Measurements from ENCODE around the gene ACTR3C.

The ACTR3C gene

DNA sequence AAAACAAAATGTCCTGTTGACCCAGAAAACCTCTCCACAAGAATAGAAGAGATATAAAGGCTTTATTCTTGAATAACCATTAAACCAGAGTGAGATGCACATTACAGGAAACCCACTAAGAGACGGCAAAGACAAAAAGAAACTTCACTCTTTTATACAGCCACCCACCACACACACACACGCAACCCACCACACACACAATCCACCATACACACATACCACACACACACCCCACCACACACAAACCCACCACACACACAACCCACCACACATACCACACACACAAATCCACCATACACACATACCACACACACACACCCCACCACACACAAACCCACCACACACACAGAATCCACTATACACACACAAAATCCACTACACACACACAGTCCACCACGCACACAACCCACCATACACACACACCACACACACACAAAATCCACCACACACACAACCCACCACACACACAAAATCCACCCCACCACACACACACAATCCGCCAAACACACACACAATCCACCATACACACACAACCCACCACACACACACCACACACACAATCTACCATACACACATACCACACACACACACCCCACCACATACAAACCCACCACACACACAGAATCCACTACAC, 35.8 kb upstream of the ACTR3C start:
- DNase-seq, result no peak

DNA sequence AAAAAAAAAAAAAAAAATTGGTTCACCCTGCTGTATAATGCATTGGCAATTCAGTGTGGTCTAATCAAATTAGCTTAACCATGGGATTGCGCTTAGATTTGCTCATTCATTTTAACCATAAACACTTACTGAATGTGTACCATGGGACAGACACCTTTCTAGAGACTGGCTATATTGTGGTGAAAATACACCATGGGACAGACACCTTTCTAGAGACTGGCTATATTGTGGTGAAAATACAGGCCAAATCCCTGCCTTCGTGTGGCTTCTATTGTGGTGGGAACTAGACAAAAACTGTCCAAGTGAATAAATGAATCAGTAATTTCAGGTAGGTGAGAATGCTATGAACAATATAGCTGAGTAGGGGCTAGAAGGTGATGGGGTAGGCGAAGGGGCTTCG, 35.1 kb upstream of the ACTR3C start:
- no peak for DNase-seq

DNA sequence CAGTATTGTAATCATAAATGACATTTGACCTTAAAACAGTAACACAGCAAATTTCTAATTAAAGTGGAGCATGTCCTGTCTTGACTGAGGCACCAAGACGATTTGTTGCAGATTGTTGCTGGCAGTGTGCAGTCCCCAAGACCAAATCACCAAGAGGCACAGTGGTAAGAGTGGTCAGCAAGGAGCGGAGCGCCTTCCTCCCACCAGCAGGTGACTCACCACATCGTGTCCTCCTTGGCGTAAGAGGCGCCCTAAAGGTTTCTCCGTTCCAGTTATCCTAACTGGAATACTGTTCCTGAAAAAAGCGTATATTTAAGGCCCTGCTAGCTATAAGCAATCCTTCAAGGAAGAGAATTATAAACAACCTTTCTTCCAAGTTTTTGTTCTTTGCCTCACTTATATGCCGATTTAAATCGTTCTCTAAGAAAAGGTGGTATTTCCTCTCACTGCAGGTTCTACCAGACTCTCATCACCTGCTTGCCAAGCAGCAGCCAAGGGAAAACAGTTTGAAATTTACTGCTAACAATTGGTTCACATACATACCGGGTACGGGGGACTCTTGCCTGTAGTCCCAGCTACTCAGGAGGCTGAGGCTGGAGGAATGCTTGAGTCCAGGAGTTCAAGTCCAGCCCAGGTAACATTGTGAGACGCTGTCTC, 34.6 kb upstream of the ACTR3C start:
- DNase-seq, result no peak

DNA sequence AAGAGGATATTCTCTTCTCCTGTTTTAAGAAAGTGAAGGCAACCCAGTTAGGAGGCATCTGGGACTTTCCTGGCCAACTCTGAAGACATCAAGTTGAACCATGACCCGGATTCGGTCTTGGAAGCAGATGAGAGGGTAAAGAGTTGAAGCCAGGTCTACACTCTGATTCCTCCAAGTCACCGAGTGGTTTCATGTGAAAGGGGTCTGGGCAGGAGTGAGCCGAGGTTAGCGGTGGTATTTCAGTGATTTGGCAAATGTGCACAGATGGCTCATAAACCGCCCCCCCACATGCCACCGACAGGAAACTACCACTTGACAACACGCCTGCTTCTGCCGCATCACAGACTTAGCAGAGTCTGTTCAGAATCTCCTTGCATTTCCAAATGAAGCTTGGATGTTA, 33.9 kb upstream of the ACTR3C start:
- DNase-seq, result no peak

DNA sequence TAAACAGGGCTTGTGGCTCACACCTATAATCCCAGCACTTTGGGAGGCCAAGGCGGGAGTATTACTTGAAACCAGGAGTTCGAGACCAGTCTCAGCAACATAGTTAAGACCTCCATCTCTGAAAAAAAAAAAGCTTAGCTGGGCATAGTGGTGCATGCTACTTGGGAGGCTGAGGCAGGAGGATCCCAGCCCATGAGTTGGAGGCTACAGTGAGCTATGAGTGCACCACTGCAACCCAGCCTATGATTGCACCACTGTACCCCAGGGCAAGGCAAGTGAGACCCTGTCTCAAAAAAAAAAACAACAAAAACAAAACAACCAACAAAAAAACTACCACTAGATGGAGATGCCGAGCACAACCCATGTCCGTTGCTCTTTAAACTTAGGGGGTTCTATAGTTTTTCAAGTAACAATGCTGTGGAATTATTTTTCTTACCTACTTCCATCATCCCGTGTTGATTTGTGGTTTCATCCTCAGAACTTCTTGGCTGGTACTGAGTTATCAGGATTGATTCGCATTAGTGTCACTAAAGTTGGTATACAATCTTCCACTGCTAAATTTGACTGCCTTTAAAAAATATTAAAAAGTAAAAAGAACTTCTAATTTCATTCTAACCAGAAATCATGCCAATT, 33.0 kb upstream of the ACTR3C start:
- peak; percentile 65 for DNase-seq

DNA sequence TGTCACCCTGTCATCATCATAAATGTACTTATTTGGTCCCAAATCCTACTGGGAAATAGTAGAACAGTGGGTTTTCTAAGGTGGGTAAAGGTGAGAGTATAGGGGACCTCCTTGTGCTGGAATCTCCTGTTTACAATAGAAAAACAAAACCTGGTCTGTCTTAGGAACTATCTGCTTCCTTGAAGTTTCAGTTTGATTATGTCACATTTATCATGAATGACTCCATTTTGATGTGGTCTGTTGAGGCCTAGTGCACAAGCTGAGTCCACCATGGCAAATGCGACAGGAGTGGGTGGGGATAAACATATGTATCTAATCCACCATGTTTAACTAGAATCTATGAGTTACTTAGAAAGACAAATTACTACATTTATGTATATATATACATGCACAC, 32.3 kb upstream of the ACTR3C start:
- DNase-seq, result no peak

DNA sequence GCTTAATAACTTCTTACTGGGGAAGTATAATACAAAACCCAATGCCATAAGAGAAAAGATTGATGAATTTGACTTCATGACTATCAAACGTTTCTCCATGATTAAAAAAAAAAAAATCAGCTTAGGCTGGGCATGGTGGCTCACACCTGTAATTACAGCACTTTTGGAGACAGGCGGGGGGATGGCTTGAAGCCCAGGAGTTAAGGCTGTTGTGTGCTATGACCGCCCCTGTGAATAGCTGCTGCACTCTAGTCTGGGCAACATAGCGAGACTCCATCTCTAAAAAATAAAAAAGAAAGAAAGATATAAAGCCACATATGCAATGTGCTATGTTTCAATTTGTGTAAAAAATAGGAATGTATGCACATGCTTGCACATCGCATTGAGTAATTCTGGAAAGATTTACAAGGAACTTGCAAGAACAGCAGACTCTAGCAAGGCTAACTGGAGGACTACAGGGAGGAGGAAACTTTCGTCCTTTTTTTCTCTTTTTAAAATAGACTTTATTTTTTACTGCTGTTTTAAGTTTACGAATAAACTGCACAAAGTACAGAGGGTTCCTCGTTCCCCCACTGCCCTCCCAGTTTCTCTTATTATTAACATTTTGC, 28.3 kb upstream of the ACTR3C start:
- DNase-seq, result no peak

DNA sequence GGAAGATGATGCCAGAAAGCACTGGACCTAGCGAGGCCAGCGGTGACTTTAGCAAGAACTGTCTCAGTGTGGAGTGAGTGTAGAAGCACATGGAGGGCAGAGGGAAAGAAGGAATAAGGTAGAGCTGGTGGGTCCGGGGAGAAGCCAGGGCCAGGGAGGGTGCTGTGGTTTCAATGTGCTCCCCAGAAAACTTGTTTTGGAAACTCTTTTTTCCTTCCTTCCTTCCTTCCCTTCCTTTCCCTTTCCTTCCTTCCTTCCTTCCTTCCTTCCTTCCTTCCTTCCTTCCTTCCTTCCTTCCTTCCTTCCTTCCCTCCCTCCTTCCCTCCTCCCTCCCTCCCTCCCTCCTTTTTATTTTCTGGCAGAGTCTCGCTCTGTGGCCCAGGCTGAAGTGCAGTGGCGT, 23.6 kb upstream of the ACTR3C start:
- DNase-seq, result no peak

DNA sequence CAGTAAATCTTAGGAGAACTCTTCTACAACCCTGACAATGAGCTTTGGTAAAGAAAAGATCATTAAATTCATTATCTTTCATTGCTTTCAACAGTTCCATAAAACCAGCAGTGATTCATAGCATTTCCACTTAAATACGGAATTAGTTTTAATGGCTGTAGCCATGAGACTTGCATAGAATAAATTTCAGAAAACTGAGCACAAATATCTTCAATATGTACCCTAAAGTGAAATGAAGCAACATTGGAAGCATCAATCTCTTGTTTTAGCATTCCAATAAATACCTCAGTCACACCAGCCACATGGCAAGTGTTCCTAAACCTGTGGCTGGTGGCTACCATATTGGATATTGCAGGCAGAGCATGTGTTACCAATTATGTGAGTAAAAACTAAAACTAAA, 21.7 kb upstream of the ACTR3C start:
- no peak for DNase-seq

DNA sequence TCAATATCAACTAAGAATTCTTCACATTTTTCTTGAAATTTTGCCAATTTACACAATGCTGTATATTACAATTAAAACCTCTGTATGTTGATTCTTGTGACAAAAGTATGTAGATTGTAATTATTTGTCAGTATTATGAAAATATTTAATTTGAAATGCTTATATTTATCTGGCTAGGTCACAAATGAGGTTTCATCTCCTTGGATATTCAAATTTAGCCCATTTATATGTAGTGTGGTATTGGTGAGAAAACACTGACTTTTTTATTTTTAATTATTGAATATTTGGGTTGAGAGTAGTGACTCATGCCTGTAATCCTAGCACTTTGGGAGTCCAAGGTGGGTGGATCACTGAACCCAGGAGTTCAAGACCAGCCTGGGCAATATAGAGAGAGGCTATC, 21.0 kb upstream of the ACTR3C start:
- no peak for DNase-seq

DNA sequence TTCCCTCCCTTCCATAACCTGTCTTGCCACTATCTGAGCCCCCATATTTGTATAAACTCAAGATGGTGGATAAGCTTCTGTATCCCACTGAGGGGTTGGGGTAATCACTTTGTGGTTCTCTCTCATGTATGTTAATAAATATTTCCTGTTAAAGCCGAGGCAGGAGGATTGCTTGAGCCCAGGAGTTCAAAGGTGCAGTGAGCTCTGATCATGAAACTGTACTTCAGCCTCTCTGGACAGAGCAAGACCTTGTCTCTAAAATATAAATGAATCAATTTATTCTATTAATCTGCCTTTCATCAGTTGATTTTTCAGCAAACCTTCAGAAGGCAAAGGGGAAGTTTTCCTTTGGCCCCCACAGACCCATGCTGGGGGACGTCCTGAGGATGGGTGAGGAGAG, 19.9 kb upstream of the ACTR3C start:
- DNase-seq, result no peak

DNA sequence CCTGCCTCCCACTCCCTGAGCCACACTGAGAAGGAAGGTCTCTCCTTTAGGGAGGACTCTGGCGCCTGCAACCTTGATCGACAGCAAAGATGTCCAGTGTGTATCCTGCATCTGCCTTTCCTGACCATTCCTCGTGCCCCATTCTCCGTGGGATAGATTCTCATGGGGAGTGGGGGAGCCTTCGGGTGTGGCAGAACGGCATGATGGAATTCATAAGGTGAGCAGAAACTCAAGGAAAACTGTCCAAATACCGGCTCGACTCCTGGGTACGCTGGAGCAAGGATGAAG, 18.7 kb upstream of the ACTR3C start:
- DNase-seq, result no peak

DNA sequence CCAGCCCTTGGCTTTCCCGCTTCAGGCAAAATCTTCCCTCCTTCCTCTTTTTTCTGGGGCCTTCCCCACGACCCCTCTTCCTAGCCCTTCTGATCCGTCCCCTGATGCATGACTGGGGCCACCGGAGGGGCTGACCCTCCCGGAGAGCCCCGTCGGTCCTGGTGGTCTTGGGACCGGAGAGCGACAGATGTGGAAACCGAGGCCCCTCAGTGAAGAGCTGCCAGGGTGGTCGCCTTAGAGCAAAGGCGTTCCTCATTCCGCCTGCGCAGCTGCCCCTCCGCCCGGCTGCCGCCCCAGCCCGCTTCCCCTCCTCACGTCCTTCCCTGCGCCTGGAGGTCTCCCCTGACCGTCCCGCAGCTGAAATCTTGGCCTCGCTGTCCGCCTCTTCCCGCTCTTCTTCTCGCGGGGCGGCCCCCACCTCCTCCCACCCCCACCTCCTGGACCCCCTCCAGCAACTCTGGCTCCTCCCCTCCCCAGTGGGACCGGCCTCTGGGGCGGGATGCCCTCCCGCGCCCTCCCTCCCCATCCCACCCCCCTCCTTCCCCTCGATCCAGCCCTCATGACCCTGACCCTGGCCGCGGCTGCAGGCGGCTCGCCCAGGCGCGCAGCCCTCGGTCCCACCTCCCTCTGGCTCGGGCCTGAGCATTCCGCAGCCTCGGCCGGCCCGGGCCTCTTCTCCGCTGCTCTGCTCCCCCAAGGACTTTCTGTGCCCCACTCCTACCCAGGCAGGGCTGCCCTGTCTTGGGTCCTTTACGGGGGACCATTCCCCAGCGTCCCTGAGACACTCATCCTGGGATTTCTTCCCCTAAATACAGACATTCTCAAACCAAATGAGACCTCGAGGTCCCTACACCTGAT, 18.1 kb upstream of the ACTR3C start, which contains the start of gene RARRES2:
Gene RARRES2, minus strand, starts transcription at position 367 of the 858 bp plus-strand sequence. CDS start 1,020 bp downstream, outside the sequence.
- no peak for DNase-seq

DNA sequence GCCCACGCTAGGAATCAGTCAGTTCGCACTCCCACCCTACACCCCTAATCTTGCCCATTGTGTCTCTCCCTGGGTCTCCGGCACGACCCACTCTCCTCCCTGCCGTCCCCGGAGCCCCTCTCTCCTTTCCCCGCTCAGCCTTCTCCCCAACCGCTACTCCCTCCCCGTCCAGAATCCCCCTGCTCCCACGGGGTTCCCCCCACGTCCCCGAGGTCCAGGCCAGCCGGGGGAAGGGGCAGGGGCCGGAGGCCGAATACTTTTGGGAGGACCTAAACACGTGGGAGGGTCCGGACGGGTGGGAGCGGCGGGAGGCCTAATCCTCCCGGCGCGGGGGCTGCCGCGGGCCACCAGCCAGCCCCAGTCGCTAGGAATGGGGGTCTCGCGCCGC, 17.5 kb upstream of the ACTR3C start:
- DNase-seq, result no peak

DNA sequence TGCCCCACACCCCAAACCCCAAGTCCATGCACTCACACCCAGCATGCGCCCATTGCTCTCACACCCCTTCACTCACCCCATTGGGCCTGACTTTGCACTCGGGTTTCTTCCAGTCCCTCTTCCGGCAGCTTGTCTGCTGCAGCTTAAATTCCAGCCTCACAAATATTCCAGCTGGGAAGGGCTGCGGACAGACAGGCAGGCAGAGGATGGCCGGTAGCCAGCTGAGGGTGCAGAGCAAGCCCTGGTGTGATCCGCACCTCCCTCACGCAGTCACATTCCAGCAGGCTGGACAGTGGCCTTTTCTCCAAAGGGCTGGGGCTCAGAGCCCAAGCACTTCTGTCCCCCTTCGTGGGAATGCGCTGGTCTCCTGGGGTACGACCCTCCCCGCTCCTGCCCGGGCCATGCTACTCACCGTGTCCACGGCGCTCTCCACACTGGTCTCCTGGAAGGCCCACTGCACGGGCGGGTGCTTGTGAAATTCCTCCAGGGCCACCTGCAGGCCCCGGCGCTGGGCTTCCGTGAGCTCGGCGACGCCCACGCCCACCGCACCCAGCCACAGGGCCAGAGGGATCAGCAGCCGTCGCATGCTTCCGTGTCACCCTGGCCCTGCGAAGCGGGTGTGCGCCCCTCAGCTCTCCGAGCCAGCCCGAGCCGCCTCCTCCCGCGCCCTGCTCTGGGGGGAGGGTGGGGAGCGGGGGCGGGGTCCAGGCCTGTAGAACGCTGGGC, 16.8 kb upstream of the ACTR3C start:
- no peak for DNase-seq

DNA sequence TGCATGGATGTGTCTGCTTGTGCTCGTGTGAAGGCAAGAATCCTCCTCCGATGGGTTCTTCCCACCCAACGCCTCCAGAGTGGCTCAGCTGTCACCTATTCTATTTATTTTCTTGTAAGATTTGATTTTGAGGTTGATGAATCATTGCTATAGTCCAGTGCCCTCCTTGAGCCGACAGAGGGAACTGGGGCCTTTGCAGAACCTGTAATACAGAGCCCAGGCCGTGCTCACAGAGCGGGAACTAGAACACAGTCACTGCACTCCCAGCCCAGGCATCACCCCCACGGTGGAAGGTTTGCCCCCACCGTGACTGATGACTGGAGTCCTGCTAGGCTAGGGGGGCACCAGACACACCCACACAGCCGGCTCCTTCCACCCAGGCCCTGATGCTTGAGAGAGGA, 16.1 kb upstream of the ACTR3C start:
- DNase-seq, result no peak

DNA sequence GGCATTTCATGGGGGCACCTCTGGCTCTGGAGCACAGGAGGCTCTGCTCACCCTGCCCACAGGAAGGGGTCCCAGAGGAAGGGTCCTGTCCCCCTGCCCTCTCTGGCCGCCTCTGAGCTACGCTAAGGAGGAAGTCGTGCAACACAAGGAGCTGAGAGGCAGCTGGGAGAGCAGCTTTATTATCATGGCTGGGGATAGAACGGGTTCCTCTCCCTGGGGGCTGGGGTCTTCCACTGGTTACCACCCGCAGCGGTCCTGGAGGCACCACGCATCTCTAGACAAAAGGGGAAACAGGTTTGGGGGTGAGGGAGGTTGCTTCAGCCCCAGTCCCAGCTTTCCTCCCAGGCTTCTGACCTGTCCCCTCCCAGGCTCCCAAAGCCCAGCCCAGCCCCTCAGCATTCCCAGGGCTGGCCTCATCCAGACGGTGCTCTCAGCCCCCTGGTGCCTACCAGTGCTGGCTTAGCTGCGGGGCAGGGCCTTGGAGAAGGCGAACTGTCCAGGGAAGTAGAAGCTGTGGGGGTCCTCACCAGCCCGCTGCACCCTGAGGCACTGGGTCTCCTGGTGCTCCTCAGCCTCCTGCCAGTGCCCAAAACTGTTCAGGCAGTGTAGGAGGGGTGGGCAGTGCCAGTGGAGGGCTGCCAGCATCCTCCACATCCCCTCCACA, 15.0 kb upstream of the ACTR3C start:
- DNase-seq, result no peak

DNA sequence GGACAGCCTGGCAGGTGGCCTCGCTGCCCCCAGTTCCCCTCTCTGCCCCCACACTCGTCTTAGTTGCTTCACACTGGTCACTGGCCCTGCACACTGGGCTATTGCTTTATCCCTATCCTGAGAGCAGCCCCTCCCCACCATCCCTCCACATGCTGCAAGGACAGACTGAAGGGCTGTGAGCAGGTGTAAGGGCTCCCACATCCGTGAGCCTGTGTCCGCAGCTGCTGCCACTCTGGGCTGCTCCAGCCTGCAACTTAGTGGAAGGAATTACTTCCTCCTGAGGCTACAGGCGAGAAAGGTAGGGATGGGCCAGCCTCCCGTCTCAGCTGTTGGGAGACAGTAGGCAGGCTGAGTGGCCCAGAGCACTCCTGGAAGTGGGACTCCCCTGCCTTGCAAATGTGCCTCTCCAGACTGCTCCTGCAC, 14.3 kb upstream of the ACTR3C start:
- no peak for DNase-seq

DNA sequence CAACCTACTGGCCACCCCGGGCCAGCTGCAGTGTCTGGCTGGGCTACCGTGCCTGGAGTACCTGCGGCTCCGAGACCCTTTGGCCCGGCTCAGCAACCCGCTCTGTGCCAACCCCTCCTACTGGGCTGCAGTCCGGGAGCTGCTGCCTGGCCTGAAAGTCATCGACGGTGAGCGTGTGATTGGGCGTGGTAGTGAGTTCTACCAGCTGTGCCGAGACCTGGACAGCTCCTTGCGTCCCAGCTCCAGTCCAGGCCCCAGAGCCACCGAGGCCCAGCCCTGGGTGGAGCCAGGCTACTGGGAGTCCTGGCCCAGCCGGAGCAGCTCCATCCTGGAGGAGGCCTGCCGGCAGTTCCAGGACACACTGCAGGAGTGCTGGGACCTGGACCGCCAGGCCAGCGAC, 13.8 kb upstream of the ACTR3C start:
- DNase-seq, result no peak

DNA sequence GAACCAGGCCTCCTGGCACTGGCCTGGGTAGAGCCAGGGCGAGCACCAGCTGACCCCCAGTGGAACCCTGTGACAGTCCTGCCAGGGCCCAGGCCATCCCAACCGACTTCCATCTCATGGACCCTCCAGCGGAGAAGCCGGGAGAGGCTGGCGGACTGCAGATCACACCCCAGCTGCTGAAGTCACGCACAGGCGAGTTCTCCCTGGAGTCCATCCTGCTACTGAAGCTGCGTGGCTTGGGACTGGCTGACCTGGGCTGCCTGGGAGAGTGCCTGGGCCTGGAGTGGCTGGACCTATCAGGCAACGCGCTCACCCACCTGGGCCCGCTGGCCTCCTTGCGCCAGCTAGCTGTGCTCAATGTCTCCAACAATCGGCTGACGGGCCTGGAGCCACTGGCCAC, 13.4 kb upstream of the ACTR3C start:
- DNase-seq, result no peak

DNA sequence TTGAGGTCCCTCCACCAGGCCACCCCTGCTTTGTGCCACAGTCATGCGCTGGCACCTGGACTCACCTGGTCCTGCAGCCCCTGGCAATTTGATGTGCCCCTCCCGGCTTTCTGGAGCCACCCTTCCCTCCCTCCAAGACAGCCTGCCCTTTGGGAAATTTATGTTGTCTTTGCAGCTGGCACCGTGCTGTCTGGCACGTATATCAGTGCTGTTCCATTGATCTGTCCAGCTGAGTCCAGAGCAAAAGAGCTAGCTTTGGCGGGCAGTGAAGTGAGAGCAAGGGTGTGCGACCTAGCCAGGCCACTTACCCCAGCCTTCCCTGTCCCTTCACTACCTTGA, 12.4 kb upstream of the ACTR3C start:
- DNase-seq, result no peak

DNA sequence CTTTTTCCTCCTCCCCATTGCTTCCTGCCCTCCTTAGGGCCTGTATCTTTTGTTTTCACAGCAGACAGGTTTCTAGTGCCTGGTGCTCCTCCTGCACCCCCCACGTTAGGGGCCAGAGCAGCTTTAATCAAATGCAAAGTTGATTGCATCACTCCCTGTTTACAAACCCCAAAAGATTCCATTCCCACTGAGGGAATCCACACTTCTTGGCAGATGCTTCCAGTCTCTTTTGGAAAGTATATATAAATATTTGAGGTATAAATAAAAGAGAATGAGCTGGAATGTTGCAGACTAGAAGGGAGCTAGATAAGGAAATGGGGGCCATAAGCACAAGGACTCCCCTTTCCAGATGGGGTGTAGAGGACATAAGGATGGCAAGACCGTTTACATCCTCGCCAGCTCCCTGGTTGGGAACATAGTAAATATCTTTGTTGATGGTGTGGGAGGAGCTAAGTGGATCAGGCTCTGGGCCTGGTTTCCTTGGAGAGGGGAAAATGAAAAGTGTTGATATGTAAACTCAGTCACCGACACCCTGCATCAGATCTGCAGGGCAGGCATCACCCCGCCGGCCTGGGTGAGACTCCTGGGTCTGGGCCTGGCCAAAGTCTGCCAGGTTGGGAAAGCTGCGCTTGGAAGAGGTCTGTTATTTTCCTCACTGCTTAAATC, 11.9 kb upstream of the ACTR3C start:
- no peak for DNase-seq

Data from OCI-M1 (cell line).